ENCODE results near the gene BCAN.

BCAN gene

DNA sequence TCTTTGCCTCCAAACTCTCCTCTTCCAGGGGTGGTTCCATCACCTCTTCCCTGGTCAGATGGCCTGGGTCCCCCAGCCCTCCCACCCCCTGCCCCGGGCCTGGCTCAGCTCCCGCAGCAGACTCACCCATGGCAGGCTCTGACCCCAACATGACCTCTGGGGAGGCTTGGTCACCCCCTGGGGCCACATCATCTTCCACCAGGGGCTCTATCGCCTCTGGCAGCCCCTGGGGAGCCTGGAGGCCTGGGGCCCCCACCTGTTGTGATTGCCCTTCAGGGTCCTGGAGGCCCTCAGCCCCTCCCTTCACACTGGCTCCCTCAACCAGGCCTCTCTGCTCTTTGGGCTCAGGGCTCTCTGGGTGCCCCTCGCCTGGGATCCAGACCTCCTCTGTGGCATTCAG, 28.9 kb downstream of the BCAN start:
- Mint-ChIP-seq H3K4me1 (peaks cover 80% of the 10 kb centered on the region), H3K27me3 (ENCODE audit: low read depth) (no peaks in the 10 kb centered on the region), H3K4me3 (peak overlapping the region in 2 of 3 experiments; percentile 35 to 75), H3K9me3 (no peaks in the 10 kb centered on the region), H3K27ac (peak overlapping the region; percentile 72 to 91 (median 87)), H3K36me3 (ENCODE audit: low read depth) (peaks cover 46% of the 10 kb centered on the region)
- TF ChIP-seq, protein P1, sequence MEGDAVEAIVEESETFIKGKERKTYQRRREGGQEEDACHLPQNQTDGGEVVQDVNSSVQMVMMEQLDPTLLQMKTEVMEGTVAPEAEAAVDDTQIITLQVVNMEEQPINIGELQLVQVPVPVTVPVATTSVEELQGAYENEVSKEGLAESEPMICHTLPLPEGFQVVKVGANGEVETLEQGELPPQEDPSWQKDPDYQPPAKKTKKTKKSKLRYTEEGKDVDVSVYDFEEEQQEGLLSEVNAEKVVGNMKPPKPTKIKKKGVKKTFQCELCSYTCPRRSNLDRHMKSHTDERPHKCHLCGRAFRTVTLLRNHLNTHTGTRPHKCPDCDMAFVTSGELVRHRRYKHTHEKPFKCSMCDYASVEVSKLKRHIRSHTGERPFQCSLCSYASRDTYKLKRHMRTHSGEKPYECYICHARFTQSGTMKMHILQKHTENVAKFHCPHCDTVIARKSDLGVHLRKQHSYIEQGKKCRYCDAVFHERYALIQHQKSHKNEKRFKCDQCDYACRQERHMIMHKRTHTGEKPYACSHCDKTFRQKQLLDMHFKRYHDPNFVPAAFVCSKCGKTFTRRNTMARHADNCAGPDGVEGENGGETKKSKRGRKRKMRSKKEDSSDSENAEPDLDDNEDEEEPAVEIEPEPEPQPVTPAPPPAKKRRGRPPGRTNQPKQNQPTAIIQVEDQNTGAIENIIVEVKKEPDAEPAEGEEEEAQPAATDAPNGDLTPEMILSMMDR (IDR thresholded peaks at IDR 0.05; ENCODE audit: unreplicated experiment in 3 of 3) = no peak

DNA sequence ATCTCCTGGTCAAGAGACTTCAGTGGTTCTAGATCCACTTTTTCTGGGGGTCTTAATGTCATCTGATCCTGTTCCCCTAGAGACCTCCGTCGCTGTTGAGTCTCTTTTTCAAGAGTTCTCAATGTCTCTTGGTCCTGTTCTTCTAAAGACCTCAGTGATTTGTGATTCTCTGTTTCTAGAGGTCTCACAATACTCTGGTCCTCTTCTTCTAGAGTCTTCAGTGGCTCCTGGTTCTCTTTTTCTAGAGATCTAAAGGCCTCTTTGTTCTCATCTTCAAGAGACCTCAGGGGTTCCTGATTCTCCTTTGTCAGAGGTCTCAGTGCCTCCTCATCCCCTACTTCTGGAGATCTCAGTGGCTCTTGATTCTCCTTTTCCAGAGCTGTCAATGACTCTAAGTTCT, 29.9 kb downstream of the BCAN start:
- Mint-ChIP-seq H3K4me1 (peaks cover 73% of the 10 kb centered on the region), H3K27ac (peak overlapping the region; percentile 72 to 91 (median 87)), H3K4me3 (peak overlapping the region in 2 of 3 experiments; percentile 35 to 75), H3K36me3 (ENCODE audit: low read depth) (peaks cover 46% of the 10 kb centered on the region), H3K27me3 (ENCODE audit: low read depth) (no peaks in the 10 kb centered on the region), H3K9me3 (no peaks in the 10 kb centered on the region)
- TF ChIP-seq, protein P1 (IDR thresholded peaks at IDR 0.05; ENCODE audit: unreplicated experiment in 3 of 3) = no peak

DNA sequence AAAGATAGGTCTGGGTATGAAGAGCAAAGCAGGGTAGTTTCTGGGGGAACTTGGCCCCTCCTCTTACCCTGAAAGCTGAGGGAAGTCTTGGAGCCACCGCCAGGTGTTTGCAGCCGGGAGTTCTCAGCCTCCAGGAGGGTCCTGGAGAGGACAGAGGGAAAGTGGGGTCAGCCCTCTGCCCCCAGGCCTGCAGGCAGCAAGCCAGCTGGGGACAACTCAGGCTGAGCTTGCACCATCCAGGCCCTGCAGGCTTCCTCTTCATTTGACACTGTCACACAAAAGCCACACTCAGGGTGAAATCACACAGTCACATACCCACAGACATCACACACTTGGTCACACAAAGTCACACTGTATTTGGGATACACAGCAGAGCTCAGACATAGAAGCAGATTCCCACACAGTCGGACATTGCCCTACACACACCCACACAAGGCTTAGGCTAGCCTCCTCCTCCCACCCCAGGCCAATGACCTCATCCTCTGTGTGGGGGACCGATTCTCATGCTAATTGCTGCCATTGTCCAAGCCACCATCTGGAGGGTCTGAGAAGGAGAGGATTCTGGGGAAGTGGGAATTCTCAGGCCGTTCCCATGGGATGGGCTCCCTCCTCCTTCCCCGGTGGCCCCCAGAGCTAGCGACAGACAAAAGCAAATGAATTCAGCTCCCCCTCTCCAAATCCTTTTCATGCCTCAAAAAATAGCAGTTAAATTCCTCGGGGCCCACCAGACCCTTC, 31.6 kb downstream of the BCAN start:
- Mint-ChIP-seq H3K4me3 (peak overlapping the region; percentile 91 to 94 (median 92)), H3K4me1 (peaks cover 69% of the 10 kb centered on the region), H3K27me3 (ENCODE audit: low read depth) (peaks cover 10% of the 10 kb centered on the region), H3K36me3 (ENCODE audit: low read depth) (peaks cover 46% of the 10 kb centered on the region), H3K9me3 (no peaks in the 10 kb centered on the region), H3K27ac (peak overlapping the region; percentile 72 to 91 (median 83))
- TF ChIP-seq, protein P1 (IDR thresholded peaks at IDR 0.05; ENCODE audit: unreplicated experiment in 3 of 3) = no peak

DNA sequence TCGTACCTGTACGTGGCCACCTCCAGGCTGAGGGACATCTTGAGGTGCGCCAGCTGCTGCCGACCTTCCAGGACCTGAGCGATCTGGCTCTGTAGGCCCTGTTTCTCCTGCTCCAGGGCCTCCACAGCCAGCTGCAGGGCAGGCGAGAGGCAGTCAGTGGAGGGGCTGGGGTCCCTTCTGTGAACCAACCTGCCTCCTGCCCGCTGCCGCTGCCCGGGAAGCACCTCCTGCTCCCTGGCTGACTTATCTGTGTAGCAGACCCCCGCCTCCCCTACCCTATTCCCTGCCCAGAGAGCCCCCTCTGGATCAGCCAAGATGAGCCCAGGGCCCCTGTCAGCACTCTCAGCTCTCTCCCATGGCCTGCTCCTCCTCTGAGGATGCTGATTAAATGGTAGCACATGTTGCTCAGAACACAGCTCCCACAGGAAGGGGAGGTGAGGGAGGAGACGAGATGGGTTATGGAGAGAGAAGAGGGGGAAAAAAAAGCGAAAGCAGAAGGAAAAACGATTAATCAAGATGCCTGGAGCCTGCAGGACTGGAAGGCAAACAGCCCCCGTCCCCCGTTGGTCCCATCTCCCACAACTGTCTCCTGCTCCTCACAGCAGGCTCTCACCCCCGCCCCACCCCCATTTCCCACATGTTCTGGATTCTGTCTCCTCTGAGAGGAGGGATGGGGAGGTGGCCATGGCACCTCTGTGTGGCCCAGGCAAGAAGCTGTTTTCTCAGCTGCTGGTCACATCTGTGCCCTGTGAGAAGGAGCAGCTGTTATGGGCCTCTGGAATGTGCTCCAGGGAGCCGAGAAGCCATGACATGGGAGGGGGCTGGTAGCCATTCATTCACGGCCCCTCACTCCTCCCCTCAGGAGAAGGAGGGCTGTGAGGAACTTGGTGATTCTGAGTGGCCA, 33.5 kb downstream of the BCAN start:
- Mint-ChIP-seq H3K4me3 (peak overlapping the region; percentile 91 to 94 (median 92)), H3K4me1 (peaks cover 58% of the 10 kb centered on the region), H3K36me3 (ENCODE audit: low read depth) (peaks cover 46% of the 10 kb centered on the region), H3K9me3 (no peaks in the 10 kb centered on the region), H3K27me3 (ENCODE audit: low read depth) (peaks cover 16% of the 10 kb centered on the region), H3K27ac (peak overlapping the region; percentile 72 to 93 (median 79))
- TF ChIP-seq, protein P1 (IDR thresholded peaks at IDR 0.05; ENCODE audit: unreplicated experiment in 3 of 3) = no peak

DNA sequence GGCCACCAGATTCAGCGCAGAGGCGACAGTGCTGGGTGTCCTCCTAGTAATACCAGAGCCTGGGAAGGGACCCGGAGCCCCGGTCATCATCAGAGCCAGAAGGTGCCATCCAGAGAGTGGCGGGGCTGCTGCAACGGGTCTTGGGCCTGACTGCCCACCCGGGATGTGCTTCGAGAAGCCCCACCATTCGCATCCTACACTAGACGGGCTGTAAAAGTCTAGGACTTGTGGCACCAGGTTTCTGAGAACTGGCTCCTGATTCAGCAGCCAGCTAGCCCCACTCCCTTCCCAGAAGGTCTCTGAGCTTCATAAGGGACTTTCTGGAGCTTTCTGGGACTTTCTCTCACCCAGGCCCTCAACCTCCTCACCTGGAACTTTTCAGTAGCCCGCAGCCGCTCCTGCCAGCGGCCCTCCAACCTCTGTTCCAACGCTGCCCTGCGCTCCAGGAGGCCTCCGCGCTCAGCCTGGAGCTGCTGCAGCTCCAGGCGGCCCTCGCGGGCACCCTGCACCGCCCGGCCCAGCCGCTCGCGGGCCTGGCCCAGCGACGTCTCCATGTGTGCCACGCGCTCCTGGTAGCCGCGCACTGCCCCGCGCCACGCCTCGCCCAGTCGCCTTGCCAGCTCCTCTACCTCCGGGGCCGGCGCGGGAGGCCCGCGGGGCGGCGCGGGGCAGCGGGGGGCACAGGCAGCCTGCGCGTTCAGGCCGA, 34.4 kb downstream of the BCAN start:
- Mint-ChIP-seq H3K36me3 (ENCODE audit: low read depth) (peaks cover 42% of the 10 kb centered on the region), H3K4me1 (peaks cover 53% of the 10 kb centered on the region), H3K9me3 (no peaks in the 10 kb centered on the region), H3K4me3 (peak overlapping the region; percentile 91 to 94 (median 92)), H3K27ac (peak overlapping the region; percentile 72 to 93 (median 79)), H3K27me3 (ENCODE audit: low read depth) (peaks cover 17% of the 10 kb centered on the region)
- TF ChIP-seq, protein P1 (IDR thresholded peaks at IDR 0.05; ENCODE audit: unreplicated experiment in 3 of 3) = no peak
